ENCODE results near the gene RFTN1.

RFTN1 gene

DNA sequence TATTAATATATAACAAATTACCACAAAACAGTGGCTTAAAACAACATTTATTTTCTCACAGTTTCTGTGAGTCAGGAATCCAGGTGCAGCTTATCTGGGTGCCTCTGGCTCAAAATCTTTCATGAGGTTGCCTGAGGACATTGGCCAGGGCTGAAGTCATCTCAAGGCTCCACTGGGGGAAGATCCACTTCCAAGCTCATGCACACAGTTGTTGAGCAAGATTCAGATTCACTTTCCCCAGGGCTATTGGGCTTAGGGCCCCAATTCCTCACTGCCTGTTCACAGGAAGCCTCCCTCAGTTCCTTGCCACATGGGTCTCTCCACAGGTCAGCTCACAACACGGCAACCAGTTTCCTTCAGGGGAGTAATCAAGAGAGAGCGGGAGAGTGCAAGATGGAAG is 35.0 kb downstream of the RFTN1 start:
- POLR2A ChIA-PET, result no interaction called here
- DNase-seq (ENCODE audit: extremely low spot score), result no peak
- CTCF ChIA-PET, result interaction anchor here (0.9 kb wide), 1 partner anchor 61 kb away, joined by 3 read pairs; no protein-coding TSS in a partner anchor
- TF ChIP-seq FOXM1 (IDR thresholded peaks at IDR 0.05; ENCODE audit: borderline replicate concordance), result no peak

GRCh38 chr3:16477521-16477920 is 36.0 kb downstream of the RFTN1 start:
- no peak for DNase-seq (ENCODE audit: extremely low spot score)
- ChIA-PET POLR2A (no interaction called here), CTCF (no interaction called here)
- TF ChIP-seq SP1 (IDR thresholded peaks at IDR 0.05), result no peak
- no peak for TF ChIP-seq FOXM1 (IDR thresholded peaks at IDR 0.05; ENCODE audit: borderline replicate concordance)
- no peak for TF ChIP-seq L3MBTL2 (conservative IDR thresholded peaks at IDR 0.05)
- TF ChIP-seq TARDBP (IDR thresholded peaks at IDR 0.05), result no peak
- TF ChIP-seq, protein P1, sequence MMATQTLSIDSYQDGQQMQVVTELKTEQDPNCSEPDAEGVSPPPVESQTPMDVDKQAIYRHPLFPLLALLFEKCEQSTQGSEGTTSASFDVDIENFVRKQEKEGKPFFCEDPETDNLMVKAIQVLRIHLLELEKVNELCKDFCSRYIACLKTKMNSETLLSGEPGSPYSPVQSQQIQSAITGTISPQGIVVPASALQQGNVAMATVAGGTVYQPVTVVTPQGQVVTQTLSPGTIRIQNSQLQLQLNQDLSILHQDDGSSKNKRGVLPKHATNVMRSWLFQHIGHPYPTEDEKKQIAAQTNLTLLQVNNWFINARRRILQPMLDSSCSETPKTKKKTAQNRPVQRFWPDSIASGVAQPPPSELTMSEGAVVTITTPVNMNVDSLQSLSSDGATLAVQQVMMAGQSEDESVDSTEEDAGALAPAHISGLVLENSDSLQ (IDR thresholded peaks at IDR 0.05), result no peak
- no peak for TF ChIP-seq NFRKB (IDR thresholded peaks at IDR 0.05)
- TF ChIP-seq CTBP1 (IDR thresholded peaks at IDR 0.05; ENCODE audit: borderline replicate concordance), result no peak
- no peak for TF ChIP-seq HDGF (IDR thresholded peaks at IDR 0.05; ENCODE audit: borderline replicate concordance)
- TF ChIP-seq BHLHE40 (IDR thresholded peaks at IDR 0.05; ENCODE audit: borderline replicate concordance), result no peak
- no peak for TF ChIP-seq ZNF384 (IDR thresholded peaks at IDR 0.05)
- TF ChIP-seq LEF1 (IDR thresholded peaks at IDR 0.05; ENCODE audit: borderline replicate concordance), result no peak

DNA sequence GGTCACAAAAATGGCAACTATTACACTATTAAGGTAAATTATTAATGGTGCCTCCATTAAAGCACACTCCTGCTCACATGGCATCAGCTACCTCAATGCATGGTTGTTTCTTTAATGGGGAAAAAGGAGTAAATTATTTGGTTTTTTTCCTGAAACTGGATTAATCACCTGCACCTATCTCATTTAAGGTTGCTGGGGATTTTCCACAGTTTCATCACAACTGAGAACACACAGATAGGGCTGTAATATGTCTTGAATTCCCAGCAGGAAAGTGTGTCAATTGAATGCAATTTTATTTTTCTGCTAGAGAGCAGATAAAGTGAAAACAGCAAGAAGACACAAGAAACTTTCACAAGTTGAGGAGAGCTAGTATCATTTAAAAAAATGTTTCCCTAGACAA is 36.4 kb downstream of the RFTN1 start:
- TF ChIP-seq CTBP1 (IDR thresholded peaks at IDR 0.05; ENCODE audit: borderline replicate concordance), result no peak
- TF ChIP-seq FOXM1 (IDR thresholded peaks at IDR 0.05; ENCODE audit: borderline replicate concordance), result no peak
- no peak for TF ChIP-seq BHLHE40 (IDR thresholded peaks at IDR 0.05; ENCODE audit: borderline replicate concordance)
- TF ChIP-seq ZNF384 (IDR thresholded peaks at IDR 0.05), result no peak
- TF ChIP-seq SUZ12 (IDR thresholded peaks at IDR 0.05), result no peak
- DNase-seq (ENCODE audit: extremely low spot score), result no peak
- CTCF ChIA-PET, result no interaction called here
- POLR2A ChIA-PET, result no interaction called here

- ChIA-PET CTCF (no interaction called here), POLR2A (interaction anchor here (1.1 kb wide), 1 partner anchor 9 kb away, joined by 3 read pairs; no protein-coding TSS in a partner anchor)
- DNase-seq (ENCODE audit: extremely low spot score), result no peak
- TF ChIP-seq ZNF384 (IDR thresholded peaks at IDR 0.05), result no peak
- no peak for TF ChIP-seq FOXK2 (IDR thresholded peaks at IDR 0.05)
- no peak for TF ChIP-seq SP1 (IDR thresholded peaks at IDR 0.05)
- no peak for TF ChIP-seq ARNT (IDR thresholded peaks at IDR 0.05)
- no peak for TF ChIP-seq CTBP1 (IDR thresholded peaks at IDR 0.05; ENCODE audit: borderline replicate concordance)
- TF ChIP-seq NFRKB (IDR thresholded peaks at IDR 0.05), result no peak
- TF ChIP-seq, protein P1 (IDR thresholded peaks at IDR 0.05), result no peak
- no peak for TF ChIP-seq FOXM1 (IDR thresholded peaks at IDR 0.05; ENCODE audit: borderline replicate concordance)
- no peak for TF ChIP-seq ELF4 (IDR thresholded peaks at IDR 0.05)
- no peak for TF ChIP-seq SUZ12 (IDR thresholded peaks at IDR 0.05)
- no peak for TF ChIP-seq FOXA1 (IDR thresholded peaks at IDR 0.05)
- no peak for TF ChIP-seq TARDBP (IDR thresholded peaks at IDR 0.05)
- TF ChIP-seq L3MBTL2 (conservative IDR thresholded peaks at IDR 0.05), result no peak
- TF ChIP-seq BHLHE40 (IDR thresholded peaks at IDR 0.05; ENCODE audit: borderline replicate concordance), result no peak
- TF ChIP-seq HDGF (IDR thresholded peaks at IDR 0.05; ENCODE audit: borderline replicate concordance), result no peak
Measured at GRCh38 chr3:16476636-16477035, 36.9 kb downstream of the RFTN1 start.

DNA sequence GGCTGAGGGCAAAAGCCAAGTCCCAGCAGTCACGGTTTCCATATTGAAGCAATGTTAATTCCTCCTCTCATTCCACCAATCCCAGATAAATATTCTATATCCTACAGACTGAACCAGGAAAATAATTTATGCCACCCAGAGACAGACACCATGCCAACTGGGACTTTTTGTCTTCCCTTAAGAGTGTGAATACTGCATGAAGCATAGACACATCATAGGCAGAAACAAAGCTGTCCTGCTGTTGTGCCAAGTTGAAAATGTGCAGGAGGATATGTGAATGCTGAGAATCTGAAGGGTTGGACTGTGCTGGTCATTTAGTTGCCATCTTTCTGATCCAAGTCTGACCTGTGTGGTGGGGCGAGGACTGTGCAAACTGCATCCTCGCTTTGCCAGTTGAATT is 37.7 kb downstream of the RFTN1 start:
- TF ChIP-seq HDGF (IDR thresholded peaks at IDR 0.05; ENCODE audit: borderline replicate concordance) (no peak), L3MBTL2 (conservative IDR thresholded peaks at IDR 0.05) (no peak), TARDBP (IDR thresholded peaks at IDR 0.05) (no peak), FOXK2 (IDR thresholded peaks at IDR 0.05) (no peak), ARNT (IDR thresholded peaks at IDR 0.05) (no peak), ELF4 (IDR thresholded peaks at IDR 0.05) (no peak), LEF1 (IDR thresholded peaks at IDR 0.05; ENCODE audit: borderline replicate concordance) (no peak), CTBP1 (IDR thresholded peaks at IDR 0.05; ENCODE audit: borderline replicate concordance) (no peak)
- ChIA-PET POLR2A (interaction anchor here (1.1 kb wide), 1 partner anchor 8 kb away, joined by 3 read pairs; no protein-coding TSS in a partner anchor), CTCF (interaction anchor here (0.6 kb wide), 1 partner anchor 76 kb away, joined by 3 read pairs; no protein-coding TSS in a partner anchor)
- DNase-seq (ENCODE audit: extremely low spot score), result no peak

DNA sequence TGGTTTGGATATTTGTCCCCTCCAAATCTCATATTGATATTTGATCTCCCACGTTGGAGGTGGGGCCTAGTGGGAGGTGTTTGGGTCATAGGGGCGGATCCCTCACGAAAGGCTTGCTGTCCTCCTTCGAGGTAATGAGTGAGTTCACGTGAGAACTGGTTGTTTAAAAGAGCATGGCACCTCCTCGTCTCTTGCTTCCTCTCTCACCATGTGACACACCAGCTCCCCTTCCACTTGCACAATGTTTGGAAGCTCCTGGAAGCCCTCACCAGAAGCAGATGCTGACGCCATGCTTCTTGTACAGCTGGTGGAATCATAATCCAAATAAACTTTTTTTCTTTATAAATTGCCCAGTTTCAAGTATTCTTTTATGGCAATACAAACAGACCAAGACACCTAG is 38.6 kb downstream of the RFTN1 start:
- ChIA-PET CTCF (no interaction called here), POLR2A (no interaction called here)
- TF ChIP-seq ELF4 (IDR thresholded peaks at IDR 0.05), result no peak
- no peak for TF ChIP-seq L3MBTL2 (conservative IDR thresholded peaks at IDR 0.05)
- no peak for TF ChIP-seq ZNF384 (IDR thresholded peaks at IDR 0.05)
- TF ChIP-seq TARDBP (IDR thresholded peaks at IDR 0.05), result no peak
- no peak for TF ChIP-seq HDGF (IDR thresholded peaks at IDR 0.05; ENCODE audit: borderline replicate concordance)
- TF ChIP-seq CTBP1 (IDR thresholded peaks at IDR 0.05; ENCODE audit: borderline replicate concordance), result no peak
- no peak for TF ChIP-seq ARNT (IDR thresholded peaks at IDR 0.05)
- TF ChIP-seq SUZ12 (IDR thresholded peaks at IDR 0.05), result no peak
- no peak for TF ChIP-seq SP1 (IDR thresholded peaks at IDR 0.05)
- TF ChIP-seq LEF1 (IDR thresholded peaks at IDR 0.05; ENCODE audit: borderline replicate concordance), result no peak
- no peak for TF ChIP-seq FOXK2 (IDR thresholded peaks at IDR 0.05)
- no peak for TF ChIP-seq NFRKB (IDR thresholded peaks at IDR 0.05)
- no peak for TF ChIP-seq FOXM1 (IDR thresholded peaks at IDR 0.05; ENCODE audit: borderline replicate concordance)
- no peak for TF ChIP-seq BHLHE40 (IDR thresholded peaks at IDR 0.05; ENCODE audit: borderline replicate concordance)
- TF ChIP-seq, protein P1 (IDR thresholded peaks at IDR 0.05), result no peak
- TF ChIP-seq FOXA1 (IDR thresholded peaks at IDR 0.05), result no peak
- DNase-seq (ENCODE audit: extremely low spot score), result no peak

Measured in HEK293T (cell line).